NCI-H748 (cell line): ENCODE data around the gene IQCK.

Experiments
- DNase-seq: peaks from one replicate; lab custom pipeline; 2025; ENCODE audit not compliant: unreplicated experiment; lab: John Stamatoyannopoulos, UW

The IQCK gene

DNA sequence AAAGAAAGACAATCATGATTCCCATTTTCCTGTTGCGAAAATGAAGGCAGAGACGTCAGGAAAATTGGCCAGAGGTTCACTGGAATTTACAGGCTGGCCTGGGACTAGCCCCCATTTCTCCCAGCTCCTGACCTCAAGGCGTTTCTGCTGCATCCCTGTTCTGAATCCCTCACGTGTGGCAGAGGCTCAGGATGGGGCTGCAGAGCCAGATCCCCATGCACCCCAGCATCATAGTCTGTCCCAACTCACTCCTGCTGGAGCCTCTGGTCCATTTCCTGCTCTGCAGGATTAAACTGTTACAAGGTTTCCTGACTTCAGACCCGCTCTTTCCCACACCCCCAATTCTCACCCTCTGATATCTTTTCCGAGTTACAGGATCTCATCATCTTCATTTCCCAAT is 163.7 kb downstream of the IQCK start:
- no peak for DNase-seq

DNA sequence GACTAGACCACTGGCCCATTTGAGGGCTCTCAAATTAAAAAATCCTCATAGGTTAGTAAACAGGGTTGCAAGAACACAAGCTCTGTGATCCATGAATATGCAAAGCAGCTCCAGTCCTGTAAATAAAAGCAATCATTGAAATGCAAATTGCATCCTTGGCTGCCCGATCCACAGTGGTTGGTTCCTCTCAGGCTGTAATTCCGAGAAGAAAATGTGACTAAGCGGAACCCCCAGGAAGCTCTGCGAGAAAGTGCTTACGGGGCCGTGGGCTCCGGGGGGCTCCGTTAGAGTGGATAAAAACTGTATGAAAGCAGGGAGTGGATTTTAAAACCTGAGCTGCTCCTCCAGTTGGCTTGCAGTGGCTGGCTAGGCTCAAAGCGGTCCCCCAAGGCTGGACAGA is 164.1 kb downstream of the IQCK start:
- DNase-seq = no peak

DNA sequence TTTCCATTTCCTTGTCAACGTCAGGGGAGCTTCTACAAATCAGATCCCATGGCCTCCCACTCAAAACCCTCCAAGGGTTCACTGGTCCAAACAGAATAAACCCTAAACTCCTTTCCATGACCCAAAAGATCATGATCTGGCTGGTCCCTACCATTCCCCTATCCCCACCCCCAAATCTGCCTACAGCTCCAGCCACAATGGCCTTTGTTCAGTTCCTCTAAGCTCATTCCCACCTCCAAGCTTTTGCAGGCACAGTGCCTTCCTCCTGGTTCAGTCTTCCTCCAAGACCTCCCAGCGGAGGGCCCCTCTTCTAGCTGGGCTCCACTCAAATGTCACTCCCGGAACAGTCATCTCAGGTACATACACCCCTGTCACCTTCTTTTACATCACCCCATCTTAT is 164.6 kb downstream of the IQCK start:
- DNase-seq = no peak

DNA sequence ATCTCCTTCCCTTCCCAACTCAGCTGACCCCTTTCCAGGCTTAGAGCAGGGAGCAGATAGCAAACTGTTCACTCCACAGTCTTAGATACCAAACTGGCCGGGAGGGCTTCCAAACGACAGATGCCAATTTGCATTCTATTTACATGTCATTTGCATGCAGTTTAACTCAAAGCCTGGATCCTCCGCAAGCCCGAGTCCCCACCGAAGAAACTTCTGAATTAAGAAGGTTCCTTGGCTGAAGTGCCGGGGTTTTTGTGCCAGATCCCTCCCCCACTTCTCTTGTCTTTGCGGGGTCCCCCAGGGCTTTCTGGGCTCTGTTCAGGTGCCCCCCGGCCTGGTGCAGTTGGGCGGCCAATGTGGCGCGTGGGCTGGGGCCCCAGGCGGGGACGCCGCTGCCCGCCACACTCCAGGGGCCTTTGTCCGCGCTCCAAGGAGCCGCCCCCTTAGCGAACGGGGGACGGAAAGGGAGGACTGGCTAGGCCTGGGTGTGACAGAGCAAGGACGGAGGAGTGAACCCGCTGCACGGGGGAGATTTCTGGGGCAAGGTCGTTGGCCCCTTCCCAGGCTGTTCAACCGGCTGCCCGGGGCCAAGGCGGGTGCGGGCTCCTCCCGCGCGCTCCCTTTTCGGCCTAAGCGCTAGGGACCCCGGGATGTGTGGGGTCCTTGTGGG is 165.4 kb downstream of the IQCK start:
- DNase-seq = peak; percentile 49

DNA sequence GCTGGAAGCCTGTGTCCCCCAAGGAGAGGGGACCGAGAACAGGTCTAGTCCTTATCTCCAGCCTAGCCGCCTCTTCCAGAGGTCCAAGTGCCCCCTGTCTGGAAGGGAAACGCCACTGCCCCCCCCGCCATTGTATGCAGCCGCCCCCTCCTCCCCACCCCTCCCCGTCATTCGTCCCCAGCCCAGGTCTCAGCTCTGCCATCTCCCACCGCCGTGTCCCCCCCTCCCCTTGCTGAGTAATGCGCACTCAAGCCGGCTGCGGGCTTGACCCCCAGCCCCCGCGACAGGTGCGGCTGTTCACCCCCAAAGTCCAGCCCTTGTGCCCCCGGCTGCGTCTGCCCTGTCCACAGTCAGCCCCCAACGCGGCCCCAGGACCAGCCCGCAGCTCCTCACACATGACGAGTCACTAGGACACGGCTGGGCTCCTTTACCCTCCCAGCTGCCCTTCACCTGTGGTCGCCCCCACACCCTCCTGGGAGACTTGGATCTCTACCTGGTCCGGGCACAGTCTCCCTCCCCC is 166.0 kb downstream of the IQCK start:
- peak; percentile 48 for DNase-seq

DNA sequence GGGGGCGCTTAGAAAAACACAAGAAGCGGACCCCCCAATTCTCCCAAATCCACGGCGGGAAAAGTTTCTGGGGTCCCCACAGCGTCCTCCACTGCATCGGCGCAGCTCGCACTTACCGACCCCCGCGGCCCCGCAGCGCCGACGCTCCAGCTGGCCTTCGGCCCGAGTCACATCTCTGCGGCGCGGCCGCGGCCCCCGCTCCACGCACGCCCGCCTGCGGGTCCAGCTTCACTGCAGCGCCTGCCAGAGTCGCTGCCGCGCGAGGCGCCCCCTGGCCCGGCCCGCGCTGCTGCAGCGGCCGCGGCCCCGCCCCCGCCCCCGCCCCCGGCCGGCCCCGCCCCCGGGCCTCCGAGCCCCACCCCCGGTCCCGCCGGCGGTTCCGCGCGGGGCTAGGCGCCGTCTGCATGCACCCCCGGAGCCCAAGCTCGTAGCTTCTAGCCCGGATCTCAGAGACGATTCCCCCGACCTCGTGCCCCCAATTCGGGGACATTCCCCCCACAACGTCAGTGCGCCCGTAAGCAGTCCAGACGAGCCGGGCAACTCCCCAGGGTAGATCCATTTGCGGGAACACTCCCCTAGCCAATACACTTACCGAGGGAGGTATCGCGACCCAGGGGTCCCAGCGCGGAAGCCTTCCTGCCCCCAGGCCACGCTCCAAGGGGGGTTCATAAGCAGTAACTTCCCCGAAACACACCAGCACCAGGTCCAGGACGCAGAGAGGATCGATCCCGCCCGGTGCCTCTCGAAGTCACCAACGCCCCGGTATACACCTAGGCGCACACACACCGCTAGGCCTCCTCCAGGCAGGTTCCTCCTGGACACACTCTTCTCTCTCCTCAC is 166.8 kb downstream of the IQCK start, which contains the start of gene GPRC5B:
TSS of gene GPRC5B (minus strand) at position 238 of the 840 bp plus-strand sequence. CDS start 12,003 bp downstream, outside the sequence.
- DNase-seq = peak; percentile 71

DNA sequence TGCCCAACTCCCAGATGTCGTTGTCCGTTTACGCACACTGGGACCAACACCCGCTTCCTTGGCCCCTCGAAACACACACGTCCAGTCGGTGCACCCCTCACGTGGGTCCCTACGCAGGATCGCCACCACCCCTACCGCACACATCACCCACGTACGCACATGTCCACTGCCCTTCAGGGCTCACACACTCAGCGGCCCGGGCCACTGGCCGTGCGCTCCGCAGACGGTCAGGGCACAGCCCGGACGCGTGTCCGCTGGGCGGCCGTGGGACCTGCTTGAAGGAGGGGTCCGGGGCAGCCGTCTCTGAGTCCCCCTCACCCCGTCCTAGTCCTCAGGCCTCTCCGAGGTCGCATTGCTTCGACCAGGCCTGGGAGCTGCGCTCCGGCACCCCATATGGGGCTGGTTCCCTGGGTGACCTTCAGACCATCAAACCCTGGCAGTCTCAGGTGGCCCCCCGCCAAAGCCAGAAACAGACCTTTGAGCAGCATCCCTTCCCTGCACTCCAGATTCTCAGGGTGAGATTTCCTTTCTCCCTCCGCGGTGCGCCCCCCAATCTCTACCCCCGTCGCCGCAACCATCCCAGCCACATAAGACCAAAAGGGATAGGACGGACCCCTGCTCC is 167.5 kb downstream of the IQCK start:
- no peak for DNase-seq

DNA sequence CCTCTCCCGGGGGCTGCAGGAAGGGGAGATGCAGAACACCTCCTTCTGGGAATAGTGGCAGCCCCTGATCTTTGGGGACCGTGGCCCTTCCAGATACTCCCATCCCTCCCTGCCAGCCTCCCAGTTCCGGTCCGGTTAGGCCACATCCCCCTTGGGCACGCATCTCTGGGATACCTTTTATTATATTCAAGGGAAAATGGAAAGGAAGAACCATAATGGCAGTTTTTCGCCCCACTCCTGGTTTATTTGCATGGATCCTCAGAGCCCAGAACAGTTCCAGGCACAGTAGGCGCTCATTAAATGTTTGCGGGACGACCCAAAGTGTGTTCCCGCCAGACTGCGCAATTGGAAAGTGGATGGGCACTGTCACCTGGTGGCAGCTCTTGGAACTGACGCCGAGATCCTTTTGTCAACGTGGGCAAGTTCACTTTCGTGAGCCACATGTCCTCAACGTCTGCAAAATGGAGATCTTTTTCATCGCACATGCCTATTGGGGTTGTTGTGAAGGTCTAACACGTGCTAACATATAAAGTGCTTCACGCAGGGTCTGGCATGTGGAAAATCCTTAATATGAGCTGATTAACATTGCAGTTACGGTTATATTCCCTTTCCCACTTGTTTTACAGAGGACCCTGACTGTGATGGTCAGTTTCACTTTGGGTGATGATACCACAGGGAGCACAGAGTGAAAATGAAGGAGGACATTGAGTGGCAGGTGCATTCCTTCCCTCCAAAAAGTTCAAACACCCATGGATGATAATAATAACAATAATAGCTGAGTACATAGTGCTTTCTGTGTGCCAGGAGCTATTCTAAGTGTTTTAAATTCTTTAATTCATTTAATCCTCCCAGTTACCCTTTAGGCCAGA is 168.2 kb downstream of the IQCK start:
- peak; percentile 72 for DNase-seq

DNA sequence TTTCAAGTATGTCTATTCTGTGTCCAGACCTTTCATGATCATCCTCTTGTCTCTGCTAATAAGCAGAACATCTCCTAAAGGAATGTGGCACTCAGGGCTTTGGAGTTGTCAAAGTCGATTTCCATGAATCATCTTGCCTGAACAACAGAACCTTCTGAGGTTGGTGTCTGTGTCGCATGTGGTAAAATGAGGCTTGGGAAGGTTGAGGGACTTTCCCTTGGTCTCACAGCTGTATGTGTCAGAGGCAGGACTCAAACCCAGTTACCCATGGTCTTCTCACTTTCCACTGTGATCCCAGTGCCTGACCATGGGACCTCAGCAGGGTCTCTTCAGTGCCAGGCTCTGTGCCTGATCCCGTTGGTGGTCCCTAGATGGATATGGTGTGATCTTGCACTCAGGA is 170.8 kb downstream of the IQCK start:
- no peak for DNase-seq

DNA sequence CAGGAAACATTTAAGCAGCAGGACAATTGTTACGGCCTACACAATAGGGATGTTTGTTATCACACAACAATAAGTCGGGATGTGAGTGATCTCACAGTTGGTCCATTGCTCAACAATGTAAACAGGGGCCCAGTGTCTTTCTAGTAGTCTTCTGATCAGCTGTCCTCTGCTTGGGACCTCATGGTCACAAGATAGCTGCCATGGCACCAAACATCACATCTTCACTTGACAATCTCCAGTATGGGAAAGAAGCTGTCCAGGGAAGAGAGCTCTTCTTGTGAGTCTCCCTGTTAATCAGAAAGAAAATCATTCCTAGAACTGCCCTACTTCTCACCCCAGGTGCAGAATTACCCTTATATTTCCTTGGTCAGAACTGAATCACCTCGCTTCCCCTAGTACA is 172.8 kb downstream of the IQCK start:
- no peak for DNase-seq

DNA sequence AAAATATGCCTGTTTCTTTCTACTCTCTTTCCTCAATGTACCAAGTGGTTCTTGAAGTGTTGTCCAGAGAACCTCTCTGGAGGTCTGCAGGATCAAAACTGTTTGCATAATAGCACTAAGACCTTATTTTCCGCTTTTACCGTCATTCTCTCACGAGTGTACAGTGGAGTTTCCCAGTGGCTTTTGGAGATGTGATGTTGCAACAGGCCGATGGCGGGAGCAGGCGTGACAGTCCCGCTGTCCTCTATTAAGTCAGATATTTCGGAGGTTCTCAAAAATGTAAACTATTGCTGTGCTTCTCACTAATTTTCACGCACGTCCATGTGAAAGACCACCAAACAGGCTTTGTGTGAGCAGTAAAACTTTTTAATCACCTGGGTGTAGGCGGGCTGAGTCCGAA is 174.8 kb downstream of the IQCK start:
- DNase-seq = no peak

DNA sequence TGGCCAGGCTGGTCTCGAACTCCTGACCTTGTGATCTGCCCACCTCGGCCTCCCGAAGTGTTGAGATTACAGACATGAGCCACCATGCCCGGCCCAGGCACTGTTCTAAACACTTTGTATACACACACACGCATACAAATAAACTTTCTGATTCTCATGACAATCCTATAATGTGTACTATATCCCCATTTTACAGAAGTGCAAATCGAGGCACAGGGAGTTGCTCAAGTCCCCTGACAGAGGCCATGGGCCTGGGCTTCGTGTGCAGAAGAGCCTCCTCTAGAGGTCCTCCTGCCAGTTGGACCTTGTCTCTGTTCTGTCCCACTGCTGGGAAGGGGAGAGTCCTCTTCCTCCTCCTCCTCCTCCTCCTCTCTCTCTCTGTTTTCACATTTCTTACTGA is 176.5 kb downstream of the IQCK start:
- DNase-seq = no peak

DNA sequence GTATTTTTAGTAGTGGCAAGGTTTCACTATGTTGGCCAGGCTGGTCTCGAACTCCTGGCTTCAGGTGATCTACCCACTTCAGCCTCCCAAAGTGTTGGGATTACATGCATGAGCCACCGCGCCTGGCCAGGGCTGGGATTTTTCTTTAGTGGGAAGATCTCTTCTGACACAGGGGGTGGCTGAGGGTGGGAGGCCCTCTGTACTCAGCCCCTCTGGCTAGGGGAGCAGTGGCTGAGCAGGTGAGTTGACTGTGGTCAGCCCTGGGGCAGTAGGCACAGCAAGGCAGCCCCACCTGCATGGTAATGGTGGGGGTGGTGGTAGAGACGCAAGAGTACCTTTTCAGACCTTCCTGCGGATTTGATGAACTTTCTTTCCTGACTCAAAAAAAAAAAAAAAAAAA is 178.9 kb downstream of the IQCK start:
- DNase-seq = no peak

DNA sequence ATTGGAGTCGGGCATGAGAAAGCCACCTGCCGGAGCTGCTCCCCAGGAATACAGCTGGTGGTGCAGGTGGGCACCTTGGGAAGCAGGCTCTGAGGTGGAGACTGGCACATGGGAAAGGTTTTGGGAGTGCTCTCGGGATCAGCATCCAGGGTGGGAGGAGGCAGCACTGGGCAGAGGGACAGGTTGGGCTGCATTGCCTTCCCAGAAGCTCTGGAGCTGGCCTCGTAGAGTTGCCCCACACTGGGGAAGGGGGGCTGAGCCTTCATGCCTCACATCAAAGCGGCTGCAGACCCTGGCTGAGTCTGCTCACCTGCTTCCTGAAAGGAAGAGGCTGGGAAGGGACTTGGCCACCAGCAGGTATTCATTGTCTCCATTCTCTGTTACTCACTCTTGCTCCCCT is 180.1 kb downstream of the IQCK start:
- DNase-seq = no peak

DNA sequence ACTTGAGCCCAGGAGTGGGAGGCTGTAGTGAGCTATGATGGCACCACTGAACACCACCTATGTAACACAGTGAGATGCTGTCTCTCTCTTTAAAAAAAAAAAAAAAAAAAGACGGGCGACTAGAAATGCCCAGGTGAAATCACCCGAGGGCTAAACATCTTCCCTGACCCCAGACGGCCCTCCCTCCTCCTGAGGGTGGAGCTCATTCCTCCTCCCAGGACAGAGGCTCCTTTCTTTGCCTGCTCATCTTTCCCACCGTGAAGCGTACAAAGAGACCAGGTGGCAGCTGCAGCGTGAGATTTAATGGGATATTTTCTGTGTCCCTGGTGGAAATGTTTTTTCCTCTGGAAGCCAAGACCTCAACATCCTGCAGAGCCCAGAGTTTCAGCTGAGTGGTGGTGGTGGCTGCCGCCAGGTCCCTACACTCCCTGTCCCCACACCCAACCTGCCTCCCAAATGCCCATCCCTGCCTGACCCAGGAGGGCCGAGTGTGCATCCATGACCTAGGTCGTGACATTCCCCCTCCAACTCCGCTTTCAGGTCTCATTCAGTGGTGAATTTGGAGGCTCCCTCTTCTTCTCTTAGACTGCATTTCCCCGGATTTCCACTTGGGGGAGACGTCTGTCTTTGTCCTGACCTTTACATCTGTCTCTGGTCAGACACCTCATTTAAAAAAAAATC is 181.0 kb downstream of the IQCK start:
- DNase-seq = peak; percentile 68

DNA sequence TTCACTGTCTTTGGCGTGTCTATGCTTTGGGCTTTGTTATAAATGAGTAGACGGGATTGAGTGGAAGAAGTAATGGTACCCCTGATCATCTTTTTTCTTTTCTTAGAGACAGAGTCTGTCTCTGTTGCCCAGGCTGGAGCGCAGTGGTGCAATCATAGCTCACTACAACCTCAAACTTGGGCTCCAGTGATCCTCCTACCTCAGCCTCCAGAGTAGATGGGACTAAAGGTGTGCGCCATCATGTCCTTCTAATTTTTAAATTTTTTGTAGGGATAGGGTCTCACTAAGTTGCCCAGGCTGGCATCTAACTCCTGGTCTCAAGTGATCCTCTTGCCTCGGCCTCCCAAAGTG is 181.5 kb downstream of the IQCK start:
- DNase-seq = no peak

DNA sequence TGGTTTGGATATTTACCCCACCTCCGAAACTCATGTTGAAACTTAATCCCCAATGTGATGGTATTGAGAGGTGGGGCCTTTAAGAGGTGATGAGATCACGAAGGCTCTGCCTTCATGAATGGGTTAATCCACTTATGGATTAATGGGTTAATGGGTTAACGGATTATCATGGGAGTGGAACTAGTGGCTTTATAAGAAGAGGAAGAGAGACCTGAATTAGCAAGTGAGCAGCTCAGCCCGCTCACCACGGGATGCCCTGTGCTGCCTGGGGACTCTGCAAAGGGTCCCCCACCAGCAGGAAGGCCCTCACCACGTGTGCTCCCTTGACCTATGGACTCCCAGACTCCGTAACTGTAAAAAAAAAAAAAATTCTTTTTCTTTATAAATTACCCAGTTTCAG is 183.1 kb downstream of the IQCK start:
- no peak for DNase-seq

DNA sequence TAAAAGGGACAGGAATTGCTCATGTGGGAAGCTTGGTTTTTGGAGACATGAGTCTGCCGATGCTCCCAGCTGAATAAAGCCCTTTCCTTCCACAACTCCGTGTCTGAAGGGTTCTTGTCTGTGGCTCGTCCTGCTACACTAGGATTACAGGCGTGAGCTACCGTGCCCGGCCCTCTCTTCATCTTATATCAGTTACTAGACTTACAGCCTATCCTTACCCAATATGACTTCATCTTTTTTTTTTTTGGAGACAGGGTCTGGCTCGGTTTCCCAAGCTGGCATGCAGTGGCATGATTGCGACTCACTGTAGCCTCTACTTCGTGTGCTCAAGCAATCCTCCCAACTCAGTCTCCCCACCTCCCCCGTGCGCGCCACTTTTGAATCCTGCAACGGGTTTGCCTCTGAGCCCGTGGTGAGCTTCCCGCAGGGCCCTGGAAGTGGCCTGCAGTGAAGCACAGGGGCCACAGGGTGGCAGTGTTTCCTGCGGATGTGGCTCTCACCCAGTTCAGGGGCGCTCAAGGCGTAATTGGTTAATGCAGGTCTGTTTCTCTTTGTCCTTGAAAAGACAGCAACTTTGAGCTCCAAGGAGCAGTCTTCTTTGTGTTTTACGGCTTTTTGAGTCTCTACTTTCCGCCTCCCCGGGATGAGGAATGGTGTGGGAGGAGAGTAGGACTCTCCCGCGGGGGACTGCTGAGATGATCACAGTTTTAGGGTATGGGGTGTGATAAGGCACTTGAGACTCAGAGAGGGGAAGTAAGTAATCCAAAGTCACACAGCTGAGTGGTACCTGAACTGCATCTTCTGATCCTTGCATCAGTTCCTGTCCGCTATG is 189.3 kb downstream of the IQCK start:
- peak; percentile 77 for DNase-seq
